OCI-LY7 (cell line): Measurements from ENCODE around the gene CAPS. TPM values are rescaled to one million over a fixed set of nuclear protein-coding genes. Genes with fewer than 3 reads are reported as not detected.

Experiments
- BruUV-seq: library from RNA; stranded (reverse); fragments of 400-500 nt; replicated peaks from 2 replicates; lab custom pipeline; 2021; lab: Mats Ljungman, UMichigan
- CTCF ChIA-PET: fragments of 300-600 bp; sonication (Branson Sonifier 250); formaldehyde crosslinking; loops from one replicate; lab custom pipeline; 2022; ENCODE audit warnings: antibody characterized with exemption; ENCODE audit not compliant: unreplicated experiment; lab: Charles Lee
- POLR2A ChIA-PET: fragments of 300-600 bp; sonication (Branson Sonifier 250); formaldehyde crosslinking; loops from one replicate; lab custom pipeline; 2022; ENCODE audit warnings: antibody characterized with exemption; lab: Charles Lee
- DNase-seq: peaks from one replicate; pipeline ENCODE4 v3.0.0-alpha.2; 2015; ENCODE audit warnings: low spot score
- H2AFZ ChIP-seq: fragments of 200-600 bp; sonication (generic), shearing (Covaris generic); 2 replicates; pipeline ENCODE4 v1.6.1; 2014; ENCODE audit warnings: mild to moderate bottlenecking, antibody characterized with exemption, low read length, moderate library complexity
- H3K27ac ChIP-seq: fragments of 200-600 bp; sonication (generic); 2 replicates; pipeline ENCODE4 v1.5.1; 2014; ENCODE audit warnings: mixed run types, low read depth, mild to moderate bottlenecking, moderate library complexity, low read length, inconsistent platforms; ENCODE audit not compliant: poor library complexity, severe bottlenecking
- H3K36me3 ChIP-seq: fragments of 200-600 bp; sonication (generic); 2 replicates; pipeline ENCODE4 v1.6.1; 2014; ENCODE audit warnings: mild to moderate bottlenecking, antibody characterized with exemption, low read length, moderate library complexity, mixed read lengths; ENCODE audit not compliant: insufficient read depth
- H3K4me1 ChIP-seq: fragments of 200-600 bp; sonication (generic); 2 replicates; pipeline ENCODE4 v1.5.1; 2014; ENCODE audit warnings: mild to moderate bottlenecking, low read length; ENCODE audit not compliant: insufficient read depth, poor library complexity, severe bottlenecking
- H3K4me2 ChIP-seq: fragments of 200-600 bp; sonication (generic); 2 replicates; pipeline ENCODE4 v1.6.1; 2014; ENCODE audit warnings: mild to moderate bottlenecking, low read length
- H3K4me3 ChIP-seq: fragments of 200-600 bp; sonication (generic); 2 replicates; pipeline ENCODE4 v1.5.1; 2014; ENCODE audit warnings: mild to moderate bottlenecking, low read depth, low read length; ENCODE audit not compliant: poor library complexity, severe bottlenecking
- H3K79me2 ChIP-seq: fragments of 200-600 bp; sonication (generic); 2 replicates; pipeline ENCODE4 v1.6.1; 2016; ENCODE audit warnings: low read depth, mild to moderate bottlenecking, low read length, moderate library complexity, mixed read lengths; ENCODE audit not compliant: insufficient read depth
- H3K9me2 ChIP-seq: fragments of 200-600 bp; sonication (generic); 2 replicates; pipeline ENCODE4 v1.6.1; 2016; ENCODE audit warnings: mild to moderate bottlenecking, low read length, mixed read lengths; ENCODE audit not compliant: insufficient read depth
- H3K9me3 ChIP-seq: fragments of 200-600 bp; sonication (generic); 2 replicates; pipeline ENCODE4 v1.6.1; 2014; ENCODE audit warnings: mild to moderate bottlenecking, mixed run types, low read length, mixed read lengths
- H4K20me1 ChIP-seq: fragments of 200-600 bp; sonication (generic); 2 replicates; pipeline ENCODE4 v1.6.1; 2014; ENCODE audit warnings: mild to moderate bottlenecking, antibody characterized with exemption, low read length, moderate library complexity, mixed read lengths; ENCODE audit not compliant: insufficient read depth
- EZH2phosphoT487 ChIP-seq: fragments of 200-600 bp; sonication (generic); IDR thresholded peaks from 2 replicates; pipeline ENCODE4 v1.6.1; 2018; ENCODE audit warnings: low read depth, borderline replicate concordance, mild to moderate bottlenecking, mixed run types, antibody characterized with exemption, low read length, moderate library complexity, mixed read lengths
- intact Hi-C: fragments of 100-400 bp; cut with micrococcal nuclease; formaldehyde crosslinking; loops from one replicate; pipeline ENCODE4 v1.10.0; 2022; ENCODE audit not compliant: unreplicated experiment
- total RNA-seq, 2 experiments: library from RNA; depleted of rRNA in 1 of 2; stranded (reverse); fragments of >200 nt in 1 of 2; shearing (Covaris generic) in 1 of 2; gene quantifications; 2 replicates each; pipeline ENCODE4 v1.2.3, GENCODE V29; 2014 to 2022
- TF ChIP-seq, protein P1 (sequence below): fragments of 200-600 bp; sonication (generic); conservative IDR thresholded peaks from 2 replicates; pipeline ENCODE4 v1.5.1; 2014; ENCODE audit warnings: mild to moderate bottlenecking, antibody characterized with exemption, low read length, moderate library complexity, mixed read lengths

The CAPS gene
- total RNA-seq, 2 experiments from 2014 or later: 8.1 to 11.0 TPM

DNA sequence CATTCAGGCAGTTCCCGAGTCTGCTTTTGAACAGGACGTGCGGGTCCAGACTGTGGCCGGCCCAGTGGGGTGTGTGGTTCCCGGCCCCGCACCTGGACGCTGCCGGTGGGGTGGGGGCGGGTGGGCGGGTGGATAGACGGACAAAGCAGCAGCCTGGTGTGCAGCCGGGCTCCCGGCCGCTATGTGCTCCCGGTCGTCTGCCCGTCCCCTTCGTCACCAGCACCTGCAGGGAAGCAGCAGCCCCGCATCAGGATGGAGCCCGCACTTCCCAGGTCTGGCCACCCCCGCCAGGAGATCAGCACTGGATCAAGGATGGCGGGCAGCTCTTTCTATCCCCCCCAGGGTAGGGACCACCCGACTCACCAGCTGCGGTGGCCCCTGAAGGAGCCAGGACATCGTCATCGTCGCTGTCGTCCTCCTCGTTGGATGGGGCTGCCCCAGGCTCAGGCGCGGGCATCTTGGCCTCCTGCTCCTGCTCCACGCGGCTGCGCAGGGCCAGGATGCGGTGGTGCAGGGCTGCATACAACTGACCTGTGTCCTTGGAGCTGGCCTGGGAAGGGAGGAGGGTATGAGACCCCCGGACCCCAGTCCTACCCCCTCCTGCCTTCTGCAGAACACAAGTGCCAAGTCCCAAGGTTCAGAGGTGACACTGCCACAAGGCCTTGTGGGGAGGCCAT lies 3.5 kb downstream of the CAPS start:
- Histone ChIP-seq H3K36me3 (peaks cover 77% of the 10 kb centered on the region), H4K20me1 (no peaks in the 10 kb centered on the region; the same call in 1 of the 2 replicates), H3K27ac (no peak overlapping the region), H2AFZ (no peak overlapping the region), H3K9me3 (no peaks in the 10 kb centered on the region), H3K79me2 (no peaks in the 10 kb centered on the region), H3K9me2 (no peaks in the 10 kb centered on the region), H3K4me1 (no peaks in the 10 kb centered on the region), H3K4me2 (no peak overlapping the region), H3K4me3 (no peak overlapping the region)
- TF ChIP-seq EZH2phosphoT487: no peak
- TF ChIP-seq, protein P1, sequence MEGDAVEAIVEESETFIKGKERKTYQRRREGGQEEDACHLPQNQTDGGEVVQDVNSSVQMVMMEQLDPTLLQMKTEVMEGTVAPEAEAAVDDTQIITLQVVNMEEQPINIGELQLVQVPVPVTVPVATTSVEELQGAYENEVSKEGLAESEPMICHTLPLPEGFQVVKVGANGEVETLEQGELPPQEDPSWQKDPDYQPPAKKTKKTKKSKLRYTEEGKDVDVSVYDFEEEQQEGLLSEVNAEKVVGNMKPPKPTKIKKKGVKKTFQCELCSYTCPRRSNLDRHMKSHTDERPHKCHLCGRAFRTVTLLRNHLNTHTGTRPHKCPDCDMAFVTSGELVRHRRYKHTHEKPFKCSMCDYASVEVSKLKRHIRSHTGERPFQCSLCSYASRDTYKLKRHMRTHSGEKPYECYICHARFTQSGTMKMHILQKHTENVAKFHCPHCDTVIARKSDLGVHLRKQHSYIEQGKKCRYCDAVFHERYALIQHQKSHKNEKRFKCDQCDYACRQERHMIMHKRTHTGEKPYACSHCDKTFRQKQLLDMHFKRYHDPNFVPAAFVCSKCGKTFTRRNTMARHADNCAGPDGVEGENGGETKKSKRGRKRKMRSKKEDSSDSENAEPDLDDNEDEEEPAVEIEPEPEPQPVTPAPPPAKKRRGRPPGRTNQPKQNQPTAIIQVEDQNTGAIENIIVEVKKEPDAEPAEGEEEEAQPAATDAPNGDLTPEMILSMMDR: no peak
- no TSS peak for BruUV-seq
- intact Hi-C loops: no loop called here
- CTCF ChIA-PET: no interaction called here
- POLR2A ChIA-PET: no interaction called here
- no peak for DNase-seq

DNA sequence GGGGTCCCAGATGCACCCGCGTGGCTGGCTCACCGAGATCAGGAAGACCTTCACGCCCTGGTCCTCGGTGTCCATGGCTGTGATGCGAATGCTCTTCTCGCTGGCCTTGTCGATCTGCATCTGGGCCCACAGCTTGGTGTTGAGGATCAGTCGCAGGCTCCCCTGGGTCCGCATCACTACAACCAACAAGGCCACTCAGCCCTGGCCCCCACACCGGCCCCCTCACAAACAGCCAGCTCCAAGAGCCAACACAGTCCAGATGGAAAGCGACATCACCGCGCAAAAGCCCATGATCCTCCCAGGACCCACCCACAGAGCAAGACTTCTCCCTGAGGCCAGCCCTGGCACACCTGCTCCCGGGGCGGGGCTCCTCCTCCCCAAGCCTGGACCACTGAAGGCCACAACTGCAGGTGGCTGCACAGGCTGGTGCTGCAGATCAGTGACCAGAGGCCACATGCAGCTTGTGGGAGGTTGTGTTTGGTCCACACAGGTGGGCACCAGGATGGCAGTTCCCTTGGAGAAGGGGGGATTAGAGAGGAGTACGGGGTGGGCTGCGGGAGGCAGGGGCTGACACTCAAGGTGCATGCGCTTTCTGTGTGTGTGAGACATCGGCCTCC lies 4.5 kb downstream of the CAPS start:
- Histone ChIP-seq H3K4me2 (no peak overlapping the region), H3K27ac (no peak overlapping the region), H4K20me1 (no peaks in the 10 kb centered on the region; the same call in 1 of the 2 replicates), H3K79me2 (no peaks in the 10 kb centered on the region), H3K9me2 (no peaks in the 10 kb centered on the region), H3K4me1 (no peaks in the 10 kb centered on the region), H3K4me3 (no peak overlapping the region), H3K36me3 (peaks cover 81% of the 10 kb centered on the region), H3K9me3 (no peaks in the 10 kb centered on the region), H2AFZ (no peak overlapping the region)
- intact Hi-C loops: no loop called here
- ChIA-PET CTCF (no interaction called here), POLR2A (no interaction called here)
- DNase-seq: no peak
- BruUV-seq: no TSS peak
- TF ChIP-seq, protein P1: no peak
- TF ChIP-seq EZH2phosphoT487: no peak

DNA sequence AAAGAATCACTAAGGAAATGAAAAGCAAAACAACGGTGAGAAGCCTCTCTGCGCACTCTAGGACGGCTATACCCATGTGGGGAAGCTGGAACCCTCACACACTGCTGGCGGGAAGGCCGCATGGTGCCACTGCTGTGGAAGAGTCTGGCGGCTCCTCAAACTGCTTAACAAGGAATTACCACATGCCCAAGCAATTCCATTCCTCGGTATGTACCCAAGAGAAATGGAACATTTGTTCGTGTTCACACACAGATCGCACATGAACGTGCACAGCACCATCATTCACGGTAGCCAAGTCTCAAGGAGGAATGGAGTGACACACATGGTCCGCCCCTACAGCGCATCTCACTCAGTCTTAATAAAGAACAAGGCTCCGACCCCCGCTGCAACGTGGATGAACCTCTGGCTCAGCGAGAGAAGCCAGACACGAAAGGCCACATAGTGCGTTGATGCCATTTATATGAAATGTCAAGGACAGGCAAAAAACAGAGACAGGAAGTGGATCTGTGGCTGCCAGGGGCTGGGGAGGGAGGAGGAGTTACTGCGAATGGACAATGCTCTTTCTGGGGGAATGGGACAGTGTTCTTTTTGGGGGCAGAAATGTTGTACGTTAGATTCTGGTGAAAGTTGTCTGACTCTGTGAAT lies 7.6 kb downstream of the CAPS start:
- H2AFZ ChIP-seq: no peak overlapping the region
- POLR2A ChIA-PET: no interaction called here
- no peak overlapping the region for H3K27ac ChIP-seq
- H3K36me3 ChIP-seq: peaks cover 94% of the 10 kb centered on the region
- DNase-seq: no peak
- no peaks in the 10 kb centered on the region; the same call in 1 of the 2 replicates for H4K20me1 ChIP-seq
- H3K9me3 ChIP-seq: no peaks in the 10 kb centered on the region
- CTCF ChIA-PET: no interaction called here
- no peak overlapping the region for H3K4me3 ChIP-seq
- no peaks in the 10 kb centered on the region for H3K79me2 ChIP-seq
- intact Hi-C loops: no loop called here
- H3K9me2 ChIP-seq: no peaks in the 10 kb centered on the region
- BruUV-seq: no TSS peak
- no peak overlapping the region for H3K4me2 ChIP-seq
- TF ChIP-seq, protein P1: no peak
- no peak for TF ChIP-seq EZH2phosphoT487
- no peaks in the 10 kb centered on the region for H3K4me1 ChIP-seq
